K562 (cell line): Measurements from ENCODE around the gene DPH5.
"Not testable (repeated sequence)": the region's sequence is repeated elsewhere in the genome, so short reads cannot be mapped to it uniquely, and the experiment has no call there.

Experiments used
- CHD7 ChIP-seq: fragments of 200-600 bp; sonication (generic); IDR thresholded peaks from one replicate; pipeline ENCODE4 v1.6.1; 2012; ENCODE audit warnings: mild to moderate bottlenecking, low read depth, low read length, inconsistent platforms
- EZH2 ChIP-seq: IDR thresholded peaks from 2 replicates; pipeline ENCODE4 v1.6.1; 2012; ENCODE audit warnings: low read depth, mild to moderate bottlenecking, inconsistent platforms, low read length, borderline replicate concordance
- FOXP1 ChIP-seq: sonication (generic); formaldehyde crosslinking; IDR thresholded peaks from 2 replicates; pipeline ENCODE4 v1.8.0; 2022; ENCODE audit warnings: mild to moderate bottlenecking, missing genetic modification reagents
- HMG20B ChIP-seq: fragments of 250-450 bp; sonication (Bioruptor Pico); IDR thresholded peaks from 2 replicates; pipeline ENCODE4 v1.5.0; 2021; ENCODE audit warnings: mild to moderate bottlenecking
- SETDB1 ChIP-seq: IDR thresholded peaks from one replicate; pipeline ENCODE4 v1.6.1; 2012; ENCODE audit warnings: low read length, control low read depth, inconsistent platforms
- TBL1XR1 ChIP-seq, 2 experiments: IDR thresholded peaks; 2 replicates each; pipeline ENCODE4 v1.6.1; 2012; ENCODE audit warnings: improper control_type of control experiment in 2 of 2, low read length in 2 of 2, mild to moderate bottlenecking in 1 of 2
- TCF7L2 ChIP-seq: fragments of 150-350 bp; IDR thresholded peaks from 2 replicates; pipeline ENCODE4 v1.6.1; 2016; ENCODE audit warnings: low read depth, mild to moderate bottlenecking, low read length, moderate library complexity
- ZBTB7A ChIP-seq: IDR thresholded peaks from 2 replicates; pipeline ENCODE4 v1.6.1; 2011; ENCODE audit warnings: low read depth, mild to moderate bottlenecking, low read length, moderate library complexity, borderline replicate concordance; ENCODE audit not compliant: control insufficient read depth
- ZNF133 ChIP-seq: fragments of 250-450 bp; sonication (Bioruptor Pico); IDR thresholded peaks from 2 replicates; pipeline ENCODE4 v1.4.0; 2020; ENCODE audit warnings: mild to moderate bottlenecking

- TF ChIP-seq FOXP1 (CRISPR knock-in tag); SETDB1; ZBTB7A; HMG20B; ZNF133; TBL1XR1 (IDR thresholded peaks at IDR 0.05; ENCODE audit: low read length in 2 of 2); TCF7L2; EZH2; CHD7: not testable (repeated sequence)
Measured at GRCh38 chr1:100949515-100950158, 75.9 kb downstream of the DPH5 start.
